Measurements from ENCODE around the gene KLRF2. TPM values are rescaled to one million over a fixed set of nuclear protein-coding genes. Genes with fewer than 3 reads are reported as not detected.

The KLRF2 gene, protein sequence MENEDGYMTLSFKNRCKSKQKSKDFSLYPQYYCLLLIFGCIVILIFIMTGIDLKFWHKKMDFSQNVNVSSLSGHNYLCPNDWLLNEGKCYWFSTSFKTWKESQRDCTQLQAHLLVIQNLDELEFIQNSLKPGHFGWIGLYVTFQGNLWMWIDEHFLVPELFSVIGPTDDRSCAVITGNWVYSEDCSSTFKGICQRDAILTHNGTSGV
- total RNA-seq (not detected), polyA plus RNA-seq (not detected)

DNA sequence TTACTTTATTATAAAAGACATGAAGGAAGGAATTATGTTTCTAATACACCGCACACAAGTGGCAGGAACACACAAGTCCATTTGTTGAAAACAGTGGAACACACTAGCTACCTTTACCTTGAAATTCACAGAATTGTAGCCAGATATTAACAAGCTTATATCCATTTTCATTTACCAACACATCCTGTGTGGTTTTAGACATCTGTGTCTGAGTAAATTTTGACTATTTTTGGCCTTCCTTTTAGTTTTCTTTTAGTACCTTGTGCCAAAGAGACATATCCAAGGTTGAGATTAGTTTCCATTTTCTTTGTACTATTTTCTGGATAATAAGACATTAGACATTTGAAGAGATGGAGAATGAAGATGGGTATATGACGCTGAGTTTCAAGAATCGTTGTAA is at the start of gene KLRF2:
Gene KLRF2, plus strand, starts transcription at position 244 of the 400 bp plus-strand sequence. Its CDS starts 107 bp downstream, at position 351.
- Histone ChIP-seq H3K4me1 (ENCODE audit: control insufficient read depth in 4 of 4, insufficient read depth in 4 of 4, low read length in 3 of 4) (peaks cover 3 to 5% (median 4%) of the 10 kb centered on the region in 4 donors), H3K27me3 (ENCODE audit: control insufficient read depth in 4 of 4, insufficient read depth in 4 of 4, low read length in 3 of 4) (no peaks in the 10 kb centered on the region), H3K36me3 (ENCODE audit: control insufficient read depth in 4 of 4, insufficient read depth in 3 of 4, low read depth in 1 of 4, low read length in 3 of 4) (no peaks in the 10 kb centered on the region), H3K9ac (ENCODE audit: low read depth in 1 of 2, low read length in 2 of 2) (no peak within 1 kb of the TSS), H3K27ac (ENCODE audit: low read depth in 1 of 2, low read length in 2 of 2) (no peak within 1 kb of the TSS), H3K9me3 (ENCODE audit: control insufficient read depth in 4 of 4, low read length in 3 of 4) (no peaks in the 10 kb centered on the region), H3K4me3 (ENCODE audit: low read depth in 1 of 3, low read length in 3 of 3) (no peak within 1 kb of the TSS)
- WGBS = 96% methylated on average over 3 of the region's 3 CpGs
- DNase-seq (ENCODE audit: low spot score) = no peak
- TF ChIP-seq JUND (IDR thresholded peaks at IDR 0.05) = no peak
- TF ChIP-seq, protein P1, sequence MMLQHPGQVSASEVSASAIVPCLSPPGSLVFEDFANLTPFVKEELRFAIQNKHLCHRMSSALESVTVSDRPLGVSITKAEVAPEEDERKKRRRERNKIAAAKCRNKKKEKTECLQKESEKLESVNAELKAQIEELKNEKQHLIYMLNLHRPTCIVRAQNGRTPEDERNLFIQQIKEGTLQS (IDR thresholded peaks at IDR 0.05) = no peak
- TF ChIP-seq, protein P2, sequence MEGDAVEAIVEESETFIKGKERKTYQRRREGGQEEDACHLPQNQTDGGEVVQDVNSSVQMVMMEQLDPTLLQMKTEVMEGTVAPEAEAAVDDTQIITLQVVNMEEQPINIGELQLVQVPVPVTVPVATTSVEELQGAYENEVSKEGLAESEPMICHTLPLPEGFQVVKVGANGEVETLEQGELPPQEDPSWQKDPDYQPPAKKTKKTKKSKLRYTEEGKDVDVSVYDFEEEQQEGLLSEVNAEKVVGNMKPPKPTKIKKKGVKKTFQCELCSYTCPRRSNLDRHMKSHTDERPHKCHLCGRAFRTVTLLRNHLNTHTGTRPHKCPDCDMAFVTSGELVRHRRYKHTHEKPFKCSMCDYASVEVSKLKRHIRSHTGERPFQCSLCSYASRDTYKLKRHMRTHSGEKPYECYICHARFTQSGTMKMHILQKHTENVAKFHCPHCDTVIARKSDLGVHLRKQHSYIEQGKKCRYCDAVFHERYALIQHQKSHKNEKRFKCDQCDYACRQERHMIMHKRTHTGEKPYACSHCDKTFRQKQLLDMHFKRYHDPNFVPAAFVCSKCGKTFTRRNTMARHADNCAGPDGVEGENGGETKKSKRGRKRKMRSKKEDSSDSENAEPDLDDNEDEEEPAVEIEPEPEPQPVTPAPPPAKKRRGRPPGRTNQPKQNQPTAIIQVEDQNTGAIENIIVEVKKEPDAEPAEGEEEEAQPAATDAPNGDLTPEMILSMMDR (IDR thresholded peaks at IDR 0.05; ENCODE audit: low read depth, low read length, missing input control) = no peak

DNA sequence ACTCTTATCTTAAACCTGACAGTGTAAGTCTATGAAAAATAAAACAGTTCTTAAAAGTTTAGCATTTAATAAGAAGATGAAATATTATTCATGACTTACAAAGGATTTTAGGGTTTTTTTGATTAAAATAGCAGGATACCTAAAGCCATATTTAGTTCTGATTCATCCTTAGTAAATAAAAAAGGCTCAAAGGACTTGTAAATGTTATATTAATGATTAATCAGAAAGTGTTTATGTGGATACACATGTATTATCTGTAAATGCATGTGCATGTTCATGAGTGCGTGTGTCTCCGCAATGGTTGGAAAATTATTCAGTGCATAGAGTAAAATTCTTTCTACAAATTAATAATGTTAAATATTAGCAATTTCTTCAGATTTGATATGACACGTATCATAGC is 49.6 kb upstream of the KLRF2 start:
- Histone ChIP-seq H3K9ac (ENCODE audit: low read depth in 1 of 2, low read length in 2 of 2) (no peak overlapping the region), H3K27ac (ENCODE audit: low read depth in 1 of 2, low read length in 2 of 2) (no peak overlapping the region), H3K27me3 (ENCODE audit: control insufficient read depth in 4 of 4, insufficient read depth in 4 of 4, low read length in 3 of 4) (no peaks in the 10 kb centered on the region), H3K9me3 (ENCODE audit: control insufficient read depth in 4 of 4, low read length in 3 of 4) (no peaks in the 10 kb centered on the region), H3K36me3 (ENCODE audit: control insufficient read depth in 4 of 4, insufficient read depth in 3 of 4, low read depth in 1 of 4, low read length in 3 of 4) (no peaks in the 10 kb centered on the region), H3K4me1 (ENCODE audit: control insufficient read depth in 4 of 4, insufficient read depth in 4 of 4, low read length in 3 of 4) (peaks cover 0 to 5% (median 0%) of the 10 kb centered on the region in 4 donors), H3K4me3 (ENCODE audit: low read depth in 1 of 3, low read length in 3 of 3) (no peak overlapping the region)
- 61% methylated on average over 3 of the region's 3 CpGs for WGBS
- TF ChIP-seq, protein P2 (IDR thresholded peaks at IDR 0.05; ENCODE audit: low read depth, low read length, missing input control) = no peak
- TF ChIP-seq FOXA1 (IDR thresholded peaks at IDR 0.05) = no peak
- DNase-seq (ENCODE audit: low spot score) = no peak

DNA sequence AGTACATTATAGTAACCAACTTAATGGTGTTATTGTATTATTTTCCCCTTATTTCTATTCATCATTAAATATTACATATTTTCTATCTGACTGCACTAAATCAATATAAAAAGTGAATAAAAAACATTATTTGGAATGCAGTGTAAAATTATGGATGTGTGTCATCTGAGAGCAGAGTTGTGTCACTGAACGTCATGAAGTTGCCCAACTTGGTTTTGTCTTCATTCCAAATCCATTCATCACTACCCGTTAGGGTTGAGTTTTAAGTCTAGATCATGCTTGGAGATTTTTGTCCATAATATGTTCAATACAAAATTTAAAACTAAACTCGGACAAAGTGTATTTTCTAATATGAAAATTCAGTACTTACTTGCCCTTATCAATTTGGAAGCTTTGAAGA is 37.9 kb upstream of the KLRF2 start:
- H3K4me3 ChIP-seq (ENCODE audit: low read depth in 1 of 3, low read length in 3 of 3) = no peak overlapping the region
- no peak overlapping the region for H3K9ac ChIP-seq (ENCODE audit: low read depth in 1 of 2, low read length in 2 of 2)
- no peaks in the 10 kb centered on the region for H3K9me3 ChIP-seq (ENCODE audit: control insufficient read depth in 4 of 4, low read length in 3 of 4)
- H3K4me1 ChIP-seq (ENCODE audit: control insufficient read depth in 4 of 4, insufficient read depth in 4 of 4, low read length in 3 of 4) = no peaks in the 10 kb centered on the region
- no peak for DNase-seq (ENCODE audit: low spot score)
- H3K36me3 ChIP-seq (ENCODE audit: control insufficient read depth in 4 of 4, insufficient read depth in 3 of 4, low read depth in 1 of 4, low read length in 3 of 4) = no peaks in the 10 kb centered on the region
- WGBS = 52% methylated on average over 3 of the region's 3 CpGs
- H3K27ac ChIP-seq (ENCODE audit: low read depth in 1 of 2, low read length in 2 of 2) = no peak overlapping the region
- H3K27me3 ChIP-seq (ENCODE audit: control insufficient read depth in 4 of 4, insufficient read depth in 4 of 4, low read length in 3 of 4) = no peaks in the 10 kb centered on the region
- TF ChIP-seq FOXA1 (IDR thresholded peaks at IDR 0.05) = no peak
- TF ChIP-seq, protein P1 (IDR thresholded peaks at IDR 0.05) = no peak
- no peak for TF ChIP-seq HNF4G (IDR thresholded peaks at IDR 0.05)
- no peak for TF ChIP-seq HNF4A (conservative IDR thresholded peaks at IDR 0.05)
- no peak for TF ChIP-seq TAF1 (conservative IDR thresholded peaks at IDR 0.05)
- TF ChIP-seq GABPA (IDR thresholded peaks at IDR 0.05 in 1 of 2, conservative IDR thresholded peaks at IDR 0.05 in 1 of 2) = no peak
- TF ChIP-seq, protein P2 (IDR thresholded peaks at IDR 0.05; ENCODE audit: low read depth, low read length, missing input control) = no peak
- no peak for TF ChIP-seq YY1 (IDR thresholded peaks at IDR 0.05)
- TF ChIP-seq EGR1 (IDR thresholded peaks at IDR 0.05; ENCODE audit: low read depth in 2 of 2) = no peak
- TF ChIP-seq, protein P3, sequence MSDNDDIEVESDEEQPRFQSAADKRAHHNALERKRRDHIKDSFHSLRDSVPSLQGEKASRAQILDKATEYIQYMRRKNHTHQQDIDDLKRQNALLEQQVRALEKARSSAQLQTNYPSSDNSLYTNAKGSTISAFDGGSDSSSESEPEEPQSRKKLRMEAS (IDR thresholded peaks at IDR 0.05) = no peak
- no peak for TF ChIP-seq NR2F2 (IDR thresholded peaks at IDR 0.05)
- TF ChIP-seq, protein P4, sequence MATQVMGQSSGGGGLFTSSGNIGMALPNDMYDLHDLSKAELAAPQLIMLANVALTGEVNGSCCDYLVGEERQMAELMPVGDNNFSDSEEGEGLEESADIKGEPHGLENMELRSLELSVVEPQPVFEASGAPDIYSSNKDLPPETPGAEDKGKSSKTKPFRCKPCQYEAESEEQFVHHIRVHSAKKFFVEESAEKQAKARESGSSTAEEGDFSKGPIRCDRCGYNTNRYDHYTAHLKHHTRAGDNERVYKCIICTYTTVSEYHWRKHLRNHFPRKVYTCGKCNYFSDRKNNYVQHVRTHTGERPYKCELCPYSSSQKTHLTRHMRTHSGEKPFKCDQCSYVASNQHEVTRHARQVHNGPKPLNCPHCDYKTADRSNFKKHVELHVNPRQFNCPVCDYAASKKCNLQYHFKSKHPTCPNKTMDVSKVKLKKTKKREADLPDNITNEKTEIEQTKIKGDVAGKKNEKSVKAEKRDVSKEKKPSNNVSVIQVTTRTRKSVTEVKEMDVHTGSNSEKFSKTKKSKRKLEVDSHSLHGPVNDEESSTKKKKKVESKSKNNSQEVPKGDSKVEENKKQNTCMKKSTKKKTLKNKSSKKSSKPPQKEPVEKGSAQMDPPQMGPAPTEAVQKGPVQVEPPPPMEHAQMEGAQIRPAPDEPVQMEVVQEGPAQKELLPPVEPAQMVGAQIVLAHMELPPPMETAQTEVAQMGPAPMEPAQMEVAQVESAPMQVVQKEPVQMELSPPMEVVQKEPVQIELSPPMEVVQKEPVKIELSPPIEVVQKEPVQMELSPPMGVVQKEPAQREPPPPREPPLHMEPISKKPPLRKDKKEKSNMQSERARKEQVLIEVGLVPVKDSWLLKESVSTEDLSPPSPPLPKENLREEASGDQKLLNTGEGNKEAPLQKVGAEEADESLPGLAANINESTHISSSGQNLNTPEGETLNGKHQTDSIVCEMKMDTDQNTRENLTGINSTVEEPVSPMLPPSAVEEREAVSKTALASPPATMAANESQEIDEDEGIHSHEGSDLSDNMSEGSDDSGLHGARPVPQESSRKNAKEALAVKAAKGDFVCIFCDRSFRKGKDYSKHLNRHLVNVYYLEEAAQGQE (IDR thresholded peaks at IDR 0.05) = no peak
- TF ChIP-seq RAD21 (IDR thresholded peaks at IDR 0.05) = no peak
- TF ChIP-seq FOXA2 (IDR thresholded peaks at IDR 0.05) = no peak
- no peak for TF ChIP-seq RXRA (IDR thresholded peaks at IDR 0.05)
- TF ChIP-seq JUND (IDR thresholded peaks at IDR 0.05) = no peak
